OCI-LY3 (cell line): Measurements from ENCODE around the gene CNTNAP2.

Experiments
- EZH2phosphoT487 ChIP-seq: fragments of 200-600 bp; shearing (Covaris generic); IDR thresholded peaks from 2 replicates; pipeline ENCODE4 v1.6.1; 2018; ENCODE audit warnings: antibody characterized with exemption, mixed run types, low read depth
- TF ChIP-seq, protein P1 (sequence below): fragments of 200-600, 300-600 bp; sonication (generic); IDR thresholded peaks from 2 replicates; pipeline ENCODE4 v1.5.1; 2014; ENCODE audit warnings: antibody characterized with exemption, low read length, low read depth

- TF ChIP-seq, protein P1, sequence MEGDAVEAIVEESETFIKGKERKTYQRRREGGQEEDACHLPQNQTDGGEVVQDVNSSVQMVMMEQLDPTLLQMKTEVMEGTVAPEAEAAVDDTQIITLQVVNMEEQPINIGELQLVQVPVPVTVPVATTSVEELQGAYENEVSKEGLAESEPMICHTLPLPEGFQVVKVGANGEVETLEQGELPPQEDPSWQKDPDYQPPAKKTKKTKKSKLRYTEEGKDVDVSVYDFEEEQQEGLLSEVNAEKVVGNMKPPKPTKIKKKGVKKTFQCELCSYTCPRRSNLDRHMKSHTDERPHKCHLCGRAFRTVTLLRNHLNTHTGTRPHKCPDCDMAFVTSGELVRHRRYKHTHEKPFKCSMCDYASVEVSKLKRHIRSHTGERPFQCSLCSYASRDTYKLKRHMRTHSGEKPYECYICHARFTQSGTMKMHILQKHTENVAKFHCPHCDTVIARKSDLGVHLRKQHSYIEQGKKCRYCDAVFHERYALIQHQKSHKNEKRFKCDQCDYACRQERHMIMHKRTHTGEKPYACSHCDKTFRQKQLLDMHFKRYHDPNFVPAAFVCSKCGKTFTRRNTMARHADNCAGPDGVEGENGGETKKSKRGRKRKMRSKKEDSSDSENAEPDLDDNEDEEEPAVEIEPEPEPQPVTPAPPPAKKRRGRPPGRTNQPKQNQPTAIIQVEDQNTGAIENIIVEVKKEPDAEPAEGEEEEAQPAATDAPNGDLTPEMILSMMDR, result no peak
- TF ChIP-seq EZH2phosphoT487, result no peak
These were observed 897.2 kb downstream of the CNTNAP2 start for GRCh38 chr7:147013825-147014224.
